Left colon (tissue), 2 donors: Measurements from ENCODE around the gene ASIC1. TPM values are rescaled to one million over a fixed set of nuclear protein-coding genes. Genes with fewer than 3 reads are reported as not detected.
A peak's percentile ranks its signal among the peaks of the same experiment; 100 is the strongest.

ENCODE experiments used
- ATAC-seq: fragments of 200-7000 bp; cut with Tn5 transposase; one replicate; pipeline ENCODE4 v1.9.1; 2020; ENCODE audit warnings: mild to moderate bottlenecking, moderate library complexity
- DNase-seq, 2 donors: peaks; one replicate each; pipeline ENCODE4 v3.0.0-alpha.2; 2020
- intact Hi-C, 2 donors: fragments of 100-400 bp; cut with DNase I in 1 of 2; cut with micrococcal nuclease in 1 of 2; formaldehyde crosslinking; loops; one replicate each; pipeline versions ENCODE4 v1.11.2 to v1.14.0; 2022; cut with DNase I, micrococcal nuclease
- total RNA-seq, 2 donors: library from RNA; stranded (reverse); fragmentation: NEBNext Ultra II Directional; extraction: Animal tissue kit (Norgen Biotek cat#: 25700); gene quantifications; one replicate each; pipeline ENCODE4 v1.2.1, GENCODE V29; 2021
- donor health status: DM: no; HTN: no; CAD: no.
- donor health status: DM: yes; HTN: yes; CAD: no.

Gene ASIC1
- total RNA-seq, 2 donors from 2014 or later: 0.55 to 1.9 TPM

GRCh38 chr12:50097952-50098351 lies 40.6 kb downstream of the ASIC1 start:
- DNase-seq (no peak), ATAC-seq (no peak)
- intact Hi-C loops: no loop called here

GRCh38 chr12:50099302-50100008 lies 42.1 kb downstream of the ASIC1 start:
- DNase-seq: no peak
- intact Hi-C loops: no loop called here

GRCh38 chr12:50100561-50100960 lies 43.2 kb downstream of the ASIC1 start:
- no peak for DNase-seq
- intact Hi-C loops: no loop called here
- no peak for ATAC-seq

More at GRCh38 chr12:50099302-50100008, 42.1 kb downstream of the ASIC1 start:
- no peak for ATAC-seq

DNA sequence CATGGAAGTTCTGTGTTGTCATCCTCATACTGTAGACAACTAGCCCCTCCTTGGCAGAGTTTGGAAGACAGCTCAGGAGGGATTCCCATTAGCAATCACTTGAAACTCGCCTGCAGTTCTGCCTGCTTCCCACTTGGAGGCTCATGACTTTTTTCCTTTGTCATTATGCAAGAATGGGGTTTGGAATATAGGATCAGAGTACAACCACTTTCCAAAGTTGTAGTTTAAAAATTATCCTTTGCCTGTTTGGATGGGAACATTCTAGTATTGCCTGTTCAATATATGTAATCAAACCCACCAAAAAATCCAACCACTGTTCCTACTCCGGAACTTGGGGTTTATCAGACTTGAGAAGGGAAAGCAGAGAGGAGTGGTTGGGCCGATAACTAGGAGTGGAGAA lies 44.3 kb downstream of the ASIC1 start:
- DNase-seq (no peak), ATAC-seq (no peak)
- intact Hi-C loops: no loop called here

DNA sequence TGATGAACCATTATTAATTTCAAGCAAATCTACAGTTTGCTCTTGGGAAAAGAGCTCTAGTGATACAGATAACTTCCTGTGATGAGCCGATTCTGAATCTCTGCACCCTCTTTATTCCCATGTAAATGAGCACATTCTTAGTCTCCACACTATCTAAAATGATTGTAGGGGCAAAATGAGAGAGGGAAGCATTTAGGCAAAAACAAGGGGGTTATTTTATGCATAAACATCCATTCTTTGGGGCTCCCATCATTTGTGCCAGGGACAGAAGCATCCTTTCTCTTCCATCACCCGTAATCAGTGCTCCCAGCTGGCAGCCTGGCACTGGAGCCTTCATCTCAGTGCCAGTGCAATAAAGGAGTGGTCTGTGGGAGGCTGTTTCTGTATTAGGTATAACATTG lies 44.7 kb downstream of the ASIC1 start:
- intact Hi-C loops: no loop called here
- DNase-seq (no peak), ATAC-seq (no peak)

- ATAC-seq (no peak), DNase-seq (no peak)
- intact Hi-C loops: no loop called here
Observed at GRCh38 chr12:50102646-50103309, 45.4 kb downstream of the ASIC1 start.

DNA sequence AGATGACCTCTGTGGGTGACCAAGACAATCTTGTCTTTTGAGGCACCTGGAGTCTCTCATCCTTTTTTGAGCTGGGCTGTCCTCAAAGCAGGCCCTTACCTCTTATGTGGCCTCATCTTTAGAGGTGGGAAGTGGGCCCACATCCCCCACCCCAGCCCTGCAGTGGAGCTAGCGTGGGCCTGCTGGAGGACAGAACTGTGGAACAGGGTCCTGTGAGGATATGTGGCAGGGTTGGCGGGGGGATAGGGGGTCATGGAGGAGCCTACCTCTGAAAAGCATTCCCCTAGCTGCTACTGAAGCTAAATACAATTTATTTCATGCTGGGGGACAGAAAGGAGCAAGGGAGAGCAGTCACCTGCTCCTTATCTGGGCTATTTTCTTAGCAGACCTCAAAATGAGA lies 46.0 kb downstream of the ASIC1 start:
- DNase-seq (no peak), ATAC-seq (no peak)
- intact Hi-C loops: no loop called here

DNA sequence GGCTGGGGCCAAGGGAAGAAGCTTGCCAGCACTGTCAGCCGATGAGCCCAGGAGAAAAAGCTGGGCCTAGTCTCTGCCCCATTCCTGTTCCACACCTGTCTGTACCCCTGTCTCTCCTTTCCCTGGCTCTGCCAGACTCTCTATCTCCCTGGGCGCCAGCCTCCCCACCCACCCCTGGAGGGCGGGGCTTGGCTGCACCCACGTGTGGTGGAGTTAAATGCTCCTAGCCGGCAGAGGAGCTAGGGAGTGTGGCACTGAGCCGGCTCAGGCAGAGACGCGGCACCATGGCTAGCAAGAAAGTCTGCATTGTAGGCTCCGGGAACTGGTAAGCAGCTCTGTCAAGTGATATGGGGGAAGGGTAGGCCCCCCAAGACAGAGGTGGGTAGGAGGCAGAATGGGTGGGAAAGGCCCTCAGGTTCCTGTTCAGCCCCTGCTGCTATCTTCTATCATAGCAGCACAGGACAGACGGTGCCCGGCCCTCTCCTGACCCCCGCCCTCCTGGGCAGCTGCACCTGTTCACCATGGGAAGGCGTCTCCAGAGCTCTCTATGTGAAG lies 46.4 kb downstream of the ASIC1 start, which contains the start of gene GPD1:
Gene GPD1, plus strand, starts transcription at position 242 of the 555 bp plus-strand sequence. Its CDS starts 43 bp downstream, at position 285.
- peak; percentile 95 for ATAC-seq
- peak; percentile 72 to 83 for DNase-seq
- intact Hi-C loops: no loop called here

DNA sequence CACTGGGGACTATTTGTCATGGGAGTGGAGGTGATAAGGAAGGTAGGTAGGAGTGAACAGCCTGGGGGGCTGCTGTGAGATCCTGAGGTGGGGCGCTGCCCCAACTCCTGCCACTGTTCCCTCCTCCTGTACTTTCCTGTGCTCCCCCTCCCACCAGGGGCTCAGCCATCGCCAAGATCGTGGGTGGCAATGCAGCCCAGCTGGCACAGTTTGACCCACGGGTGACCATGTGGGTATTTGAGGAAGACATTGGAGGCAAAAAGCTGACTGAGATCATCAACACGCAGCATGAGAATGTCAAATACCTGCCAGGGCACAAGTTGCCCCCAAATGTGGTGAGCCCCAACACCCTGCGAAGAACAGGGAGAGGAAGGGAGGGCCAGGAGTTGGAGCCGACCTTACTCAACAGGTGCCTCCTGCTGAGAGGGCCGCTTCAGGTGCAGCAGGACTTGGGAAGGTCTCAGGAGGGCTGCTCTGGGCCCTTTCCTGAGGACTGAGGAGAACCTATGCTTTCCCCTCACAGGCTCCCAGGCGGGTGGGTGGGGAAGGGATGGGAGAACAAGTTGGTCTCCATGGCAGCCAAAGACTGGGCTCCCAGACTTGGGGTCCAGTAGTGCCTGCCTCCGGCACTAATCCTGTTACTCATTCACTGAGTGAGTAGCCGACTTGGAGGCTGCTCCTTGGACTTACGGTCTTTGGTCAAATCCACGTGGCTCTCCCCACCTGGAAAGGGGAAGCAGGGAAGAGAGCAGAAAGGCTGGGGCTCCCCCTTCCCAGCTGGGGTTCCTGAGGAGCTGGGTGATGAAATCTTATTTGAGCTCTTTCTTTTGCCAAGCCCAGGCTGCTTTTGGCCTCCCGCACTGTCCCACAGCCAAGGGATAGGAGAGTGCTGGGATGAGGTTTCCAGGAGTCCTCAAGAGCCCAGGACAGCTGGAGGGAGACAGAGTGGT lies 47.3 kb downstream of the ASIC1 start:
- ATAC-seq: peak; percentile 41
- intact Hi-C loops: no loop called here
- no peak for DNase-seq

DNA sequence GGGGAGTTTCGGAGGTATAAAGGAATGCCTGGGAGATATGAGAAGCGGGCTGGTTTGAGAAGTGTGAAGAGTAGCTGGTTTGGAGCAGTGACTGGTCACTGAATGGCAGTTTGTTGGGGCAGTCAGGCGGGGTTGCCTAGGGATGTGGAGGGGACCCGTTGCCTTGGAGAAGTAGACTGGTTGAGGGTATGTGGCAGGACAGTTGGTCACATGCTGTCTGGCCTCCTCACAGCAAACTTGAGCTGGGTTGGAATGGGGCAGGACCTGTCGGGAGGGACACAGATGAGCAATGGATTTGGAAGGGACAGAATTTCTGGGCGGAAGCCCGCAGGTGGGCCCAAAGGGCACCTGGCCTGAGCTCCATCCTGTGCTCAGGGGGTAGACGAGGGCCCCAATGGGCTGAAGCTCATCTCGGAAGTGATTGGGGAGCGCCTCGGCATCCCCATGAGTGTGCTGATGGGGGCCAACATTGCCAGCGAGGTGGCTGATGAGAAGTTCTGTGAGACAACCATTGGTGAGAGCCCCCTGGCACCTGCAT lies 48.6 kb downstream of the ASIC1 start:
- ATAC-seq (no peak), DNase-seq (no peak)
- intact Hi-C loops: no loop called here

GRCh38 chr12:50106907-50107306 lies 49.5 kb downstream of the ASIC1 start:
- DNase-seq (no peak), ATAC-seq (no peak)
- intact Hi-C loops: no loop called here

- intact Hi-C loops: no loop called here
- ATAC-seq: no peak
- DNase-seq: no peak
Observed at GRCh38 chr12:50107416-50108268, 50.2 kb downstream of the ASIC1 start.

DNA sequence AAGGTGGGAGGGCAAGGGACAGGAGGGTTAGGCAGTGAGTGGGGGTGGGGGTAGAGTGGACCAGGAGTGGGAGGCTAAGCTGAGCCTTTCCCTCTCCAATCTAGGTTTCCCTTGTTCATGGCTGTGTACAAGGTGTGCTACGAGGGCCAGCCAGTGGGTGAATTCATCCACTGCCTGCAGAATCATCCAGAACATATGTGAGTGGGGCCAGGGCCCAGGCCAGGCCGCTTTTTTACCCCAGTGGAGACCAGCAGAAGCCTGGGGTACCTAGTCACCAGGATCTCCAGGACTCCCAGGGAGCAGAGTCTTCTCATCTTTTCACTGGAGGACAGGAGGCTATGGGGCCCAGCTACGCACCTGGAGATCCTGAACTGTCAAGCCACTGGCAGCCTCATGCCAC lies 51.9 kb downstream of the ASIC1 start:
- ATAC-seq: no peak
- intact Hi-C loops: no loop called here
- no peak for DNase-seq

- peak; percentile 56 for ATAC-seq
- intact Hi-C loops: no loop called here
- DNase-seq: peak; percentile 73 to 88
Observed at GRCh38 chr12:50110127-50110761, 52.8 kb downstream of the ASIC1 start.

- DNase-seq (peak; percentile 72 to 86), ATAC-seq (peak; percentile 48)
- intact Hi-C loops: no loop called here
Observed at GRCh38 chr12:50110762-50111351, 53.5 kb downstream of the ASIC1 start.

DNA sequence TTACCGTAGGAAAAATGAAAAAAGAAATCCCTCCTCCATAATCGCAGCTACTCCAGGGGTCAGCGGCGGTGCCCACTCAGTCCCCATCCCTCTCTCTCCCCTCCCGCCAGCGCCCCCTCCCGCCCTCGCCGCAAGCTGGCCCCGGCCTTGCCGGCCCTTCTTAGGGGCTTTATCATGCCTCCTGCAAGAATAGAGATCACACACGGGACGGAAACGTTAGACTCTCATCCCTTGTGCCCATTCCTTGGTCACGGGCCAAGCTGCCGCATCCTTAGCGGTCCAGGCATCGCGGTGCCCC lies 53.9 kb downstream of the ASIC1 start:
- ATAC-seq (no peak), DNase-seq (no peak)
- intact Hi-C loops: no loop called here

DNA sequence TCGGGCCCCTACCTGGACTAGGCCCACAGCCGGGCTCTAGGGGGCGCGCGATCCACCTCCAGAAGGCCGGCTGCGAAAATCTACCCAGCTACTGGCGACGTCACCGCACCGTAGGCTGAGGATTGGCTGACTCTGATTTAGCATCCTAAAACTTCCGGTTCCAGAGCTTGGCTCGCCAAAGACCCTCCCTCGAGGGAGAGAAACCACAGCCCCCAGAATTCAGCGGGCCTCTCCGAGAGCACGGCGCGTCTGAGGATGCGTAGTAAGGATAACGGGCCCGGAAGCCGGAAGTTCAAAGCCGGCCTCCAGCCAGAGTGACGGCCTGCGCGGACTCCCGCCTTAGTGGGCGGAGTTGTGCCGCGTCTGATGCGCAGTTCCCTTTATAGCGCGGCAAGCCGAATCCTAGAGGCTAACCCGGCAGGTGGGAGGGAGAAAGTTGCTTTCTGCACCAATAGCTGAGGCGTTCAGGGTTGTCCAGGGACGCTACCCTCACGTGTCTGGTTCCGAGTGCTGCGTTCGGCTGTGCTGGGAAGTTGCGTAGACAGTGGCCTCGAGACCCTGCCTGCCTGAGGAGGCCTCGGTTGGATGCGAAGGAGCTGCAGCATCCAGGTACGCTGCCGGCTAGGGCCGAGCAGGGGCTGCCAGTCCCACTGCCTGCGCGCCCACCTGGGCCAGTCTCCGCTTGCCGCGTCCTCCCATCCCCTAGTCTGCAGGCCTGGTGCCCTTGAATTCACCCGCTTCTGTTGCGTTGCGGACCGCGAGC lies 54.5 kb downstream of the ASIC1 start, which contains the start of gene COX14:
Gene COX14, plus strand, starts transcription at position 544 of the 763 bp plus-strand sequence. CDS start 7,808 bp downstream, outside the sequence.
- intact Hi-C loops: no loop called here
- peak; percentile 72 for ATAC-seq
- DNase-seq: peak; percentile 99
